ENCODE data around the gene ESYT1.
A peak's percentile ranks its signal among the peaks of the same experiment; 100 is the strongest.

DNA sequence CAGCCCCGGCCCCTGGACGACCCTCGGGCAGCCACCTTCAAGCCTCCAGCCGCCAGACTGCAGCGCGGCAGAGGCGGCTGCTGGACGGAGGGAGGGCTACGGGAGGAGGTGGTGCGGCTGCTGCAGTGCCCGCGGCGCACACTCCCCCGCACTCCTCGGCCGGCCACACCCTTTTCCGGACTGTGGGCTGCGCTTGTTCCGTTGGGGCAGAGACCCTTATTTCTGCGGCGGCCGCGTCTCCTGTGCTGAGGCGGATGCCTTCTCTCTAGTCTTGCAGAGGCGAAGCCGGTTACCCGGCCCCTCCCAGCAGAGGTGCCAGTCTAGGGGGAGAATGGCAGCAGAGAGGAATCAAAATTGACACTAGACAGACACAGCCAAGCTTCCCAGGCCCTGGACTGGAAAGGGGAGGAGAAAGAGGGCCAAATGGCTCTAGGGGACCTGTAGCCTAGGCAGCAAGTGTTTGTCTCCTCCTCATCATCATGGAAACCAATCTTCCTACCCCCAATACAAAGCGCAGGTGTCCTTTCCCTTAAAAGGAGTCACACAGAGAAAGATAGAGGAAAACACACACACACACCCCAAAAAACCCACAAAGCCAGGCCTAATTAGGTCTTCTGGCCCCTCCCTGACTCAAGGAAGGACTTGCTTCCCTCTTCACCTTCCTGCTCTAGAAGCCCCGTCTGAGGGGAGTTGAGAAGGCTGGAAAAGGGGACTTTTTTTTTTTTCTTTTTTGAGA, 1.3 kb downstream of the ESYT1 start:
- TF ChIP-seq, protein P1, sequence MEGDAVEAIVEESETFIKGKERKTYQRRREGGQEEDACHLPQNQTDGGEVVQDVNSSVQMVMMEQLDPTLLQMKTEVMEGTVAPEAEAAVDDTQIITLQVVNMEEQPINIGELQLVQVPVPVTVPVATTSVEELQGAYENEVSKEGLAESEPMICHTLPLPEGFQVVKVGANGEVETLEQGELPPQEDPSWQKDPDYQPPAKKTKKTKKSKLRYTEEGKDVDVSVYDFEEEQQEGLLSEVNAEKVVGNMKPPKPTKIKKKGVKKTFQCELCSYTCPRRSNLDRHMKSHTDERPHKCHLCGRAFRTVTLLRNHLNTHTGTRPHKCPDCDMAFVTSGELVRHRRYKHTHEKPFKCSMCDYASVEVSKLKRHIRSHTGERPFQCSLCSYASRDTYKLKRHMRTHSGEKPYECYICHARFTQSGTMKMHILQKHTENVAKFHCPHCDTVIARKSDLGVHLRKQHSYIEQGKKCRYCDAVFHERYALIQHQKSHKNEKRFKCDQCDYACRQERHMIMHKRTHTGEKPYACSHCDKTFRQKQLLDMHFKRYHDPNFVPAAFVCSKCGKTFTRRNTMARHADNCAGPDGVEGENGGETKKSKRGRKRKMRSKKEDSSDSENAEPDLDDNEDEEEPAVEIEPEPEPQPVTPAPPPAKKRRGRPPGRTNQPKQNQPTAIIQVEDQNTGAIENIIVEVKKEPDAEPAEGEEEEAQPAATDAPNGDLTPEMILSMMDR (IDR thresholded peaks at IDR 0.05), result no peak
- peak in 1 of 2 donors; percentile 38 for TF ChIP-seq POLR2A (IDR thresholded peaks at IDR 0.05)

Measured in Peyer's patch (tissue), 4 donors.